ENCODE data around the gene PPP1CC. TPM values are rescaled to one million over a fixed set of nuclear protein-coding genes. Genes with fewer than 3 reads are reported as not detected.

PPP1CC gene
- total and polyA plus RNA-seq, 2 donors (not counting 3 experiments of a cell fraction or from before 2014, with no cell fraction given) = 67.1 to 139 TPM

DNA sequence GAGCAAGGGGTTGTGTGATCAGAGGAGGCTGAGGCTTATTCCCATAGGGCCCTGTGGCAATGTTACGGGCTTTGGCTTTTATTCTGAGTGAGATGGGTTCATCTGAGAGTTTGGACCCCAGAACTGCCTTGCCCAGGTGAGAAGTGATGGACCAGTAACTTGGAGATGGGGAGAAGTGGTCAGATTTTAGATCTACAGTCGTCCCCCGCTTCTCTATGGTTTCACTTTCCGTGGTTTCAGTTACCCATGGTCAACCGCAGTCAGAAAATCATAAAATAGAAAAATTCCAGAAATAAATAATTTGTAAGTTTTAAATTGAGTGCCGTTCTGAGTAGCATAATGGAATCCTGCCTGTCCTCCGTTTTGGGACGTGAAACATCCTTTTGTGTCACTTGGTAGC is 40.2 kb upstream of the PPP1CC start:
- ChIA-PET CTCF (interaction anchor here (1.0 kb wide), 1 partner anchor 10 kb away, joined by 3 read pairs; no protein-coding TSS in a partner anchor), POLR2A (no interaction called here)
- Histone ChIP-seq H3K4me2 (ENCODE audit: insufficient read depth, low read length) (no peak overlapping the region), H2AFZ (ENCODE audit: low read depth, low read length) (no peak overlapping the region), H3K79me2 (ENCODE audit: control insufficient read depth, insufficient read depth, low read length) (no peaks in the 10 kb centered on the region), H3K4me3 (replicated peaks in 1 of 3; ENCODE audit: insufficient read depth in 1 of 3, low read depth in 1 of 3, low read length in 3 of 3) (no peak overlapping the region), H4K20me1 (replicated peaks; ENCODE audit: control insufficient read depth, extremely low read depth, insufficient read depth, low read length) (no peaks in the 10 kb centered on the region), H3K9ac (replicated peaks; ENCODE audit: extremely low read depth, insufficient read depth, low read length) (no peak overlapping the region), H3K36me3 (ENCODE audit: control insufficient read depth in 2 of 2, extremely low read depth in 1 of 2, insufficient read depth in 2 of 2, low read length in 2 of 2) (no peaks in the 10 kb centered on the region), H3K9me3 (replicated peaks; ENCODE audit: control insufficient read depth, insufficient read depth, low read length) (no peaks in the 10 kb centered on the region), H3K9me1 (replicated peaks; ENCODE audit: control insufficient read depth, extremely low read depth, insufficient read depth, low read length) (no peaks in the 10 kb centered on the region), H3K27me3 (ENCODE audit: control insufficient read depth in 2 of 2, insufficient read depth in 2 of 2, low read length in 2 of 2) (no peaks in the 10 kb centered on the region), H3K4me1 (ENCODE audit: control insufficient read depth, extremely low read depth, insufficient read depth, low read length) (no peaks in the 10 kb centered on the region), H3K27ac (ENCODE audit: insufficient read depth, low read depth, low read length) (no peak overlapping the region)
- DNase-seq (ENCODE audit: low read depth, low spot score) = no peak
- BruUV-seq (replicated peaks) = no TSS peak
- TF ChIP-seq GATA2 (IDR thresholded peaks at IDR 0.05; ENCODE audit: insufficient read depth, insufficient read length, low read depth, low read length) (no peak), EZH2 (IDR thresholded peaks at IDR 0.05; ENCODE audit: borderline replicate concordance, low read depth, low read length, severe bottlenecking) (no peak), JUN (IDR thresholded peaks at IDR 0.05; ENCODE audit: borderline replicate concordance, insufficient read depth, insufficient read length, low read depth) (no peak), POLR2A (IDR thresholded peaks at IDR 0.05; ENCODE audit: low read depth, low read length) (no peak), FOS (IDR thresholded peaks at IDR 0.05; ENCODE audit: borderline replicate concordance, insufficient read depth, low read length) (no peak), MYC (IDR thresholded peaks at IDR 0.05; ENCODE audit: low read depth, low read length) (no peak), POLR2AphosphoS5 (IDR thresholded peaks at IDR 0.05; ENCODE audit: insufficient read depth, low read depth, low read length) (no peak)
- TF ChIP-seq, protein P1, sequence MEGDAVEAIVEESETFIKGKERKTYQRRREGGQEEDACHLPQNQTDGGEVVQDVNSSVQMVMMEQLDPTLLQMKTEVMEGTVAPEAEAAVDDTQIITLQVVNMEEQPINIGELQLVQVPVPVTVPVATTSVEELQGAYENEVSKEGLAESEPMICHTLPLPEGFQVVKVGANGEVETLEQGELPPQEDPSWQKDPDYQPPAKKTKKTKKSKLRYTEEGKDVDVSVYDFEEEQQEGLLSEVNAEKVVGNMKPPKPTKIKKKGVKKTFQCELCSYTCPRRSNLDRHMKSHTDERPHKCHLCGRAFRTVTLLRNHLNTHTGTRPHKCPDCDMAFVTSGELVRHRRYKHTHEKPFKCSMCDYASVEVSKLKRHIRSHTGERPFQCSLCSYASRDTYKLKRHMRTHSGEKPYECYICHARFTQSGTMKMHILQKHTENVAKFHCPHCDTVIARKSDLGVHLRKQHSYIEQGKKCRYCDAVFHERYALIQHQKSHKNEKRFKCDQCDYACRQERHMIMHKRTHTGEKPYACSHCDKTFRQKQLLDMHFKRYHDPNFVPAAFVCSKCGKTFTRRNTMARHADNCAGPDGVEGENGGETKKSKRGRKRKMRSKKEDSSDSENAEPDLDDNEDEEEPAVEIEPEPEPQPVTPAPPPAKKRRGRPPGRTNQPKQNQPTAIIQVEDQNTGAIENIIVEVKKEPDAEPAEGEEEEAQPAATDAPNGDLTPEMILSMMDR (IDR thresholded peaks at IDR 0.05; ENCODE audit: extremely low read depth in 1 of 2, insufficient read depth in 1 of 2, low read depth in 1 of 2, low read length in 2 of 2) = no peak
- TF ChIP-seq, protein P2, sequence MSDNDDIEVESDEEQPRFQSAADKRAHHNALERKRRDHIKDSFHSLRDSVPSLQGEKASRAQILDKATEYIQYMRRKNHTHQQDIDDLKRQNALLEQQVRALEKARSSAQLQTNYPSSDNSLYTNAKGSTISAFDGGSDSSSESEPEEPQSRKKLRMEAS (IDR thresholded peaks at IDR 0.05; ENCODE audit: insufficient read depth, insufficient read length) = no peak
- intact Hi-C loops (cut with micrococcal nuclease) (no loop called here), dilution Hi-C loops (cut with MboI; ENCODE audit: extremely low pct_ligation_motif_present, low sequenced_read_pairs) (no loop called here)
- no peak for FAIRE-seq

Data from endothelial cell of umbilical vein (primary cell).